Measurements from ENCODE around the gene KBTBD2.
"Not testable (repeated sequence)": the region's sequence is repeated elsewhere in the genome, so short reads cannot be mapped to it uniquely, and the experiment has no call there.

The KBTBD2 gene

DNA sequence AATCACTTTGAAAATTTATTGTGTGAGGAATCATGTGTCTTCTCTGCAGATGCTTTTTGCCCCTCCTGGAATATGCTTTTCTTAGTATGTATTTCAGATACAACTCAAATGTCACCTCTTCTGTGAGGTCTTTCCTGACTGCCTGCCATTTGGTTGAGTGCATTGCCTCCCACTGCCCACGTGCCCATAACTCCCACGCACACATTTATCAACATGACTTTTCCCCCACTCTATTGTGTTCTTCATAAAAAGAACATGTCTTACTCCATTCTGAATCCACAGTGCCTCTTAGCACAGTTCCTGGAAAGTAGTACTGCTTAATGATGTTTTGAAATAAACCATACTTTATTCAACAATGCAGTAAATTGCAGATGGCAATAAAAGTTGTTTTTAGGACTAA lies 42.9 kb downstream of the KBTBD2 start:
- DNase-seq: not testable (repeated sequence)

DNA sequence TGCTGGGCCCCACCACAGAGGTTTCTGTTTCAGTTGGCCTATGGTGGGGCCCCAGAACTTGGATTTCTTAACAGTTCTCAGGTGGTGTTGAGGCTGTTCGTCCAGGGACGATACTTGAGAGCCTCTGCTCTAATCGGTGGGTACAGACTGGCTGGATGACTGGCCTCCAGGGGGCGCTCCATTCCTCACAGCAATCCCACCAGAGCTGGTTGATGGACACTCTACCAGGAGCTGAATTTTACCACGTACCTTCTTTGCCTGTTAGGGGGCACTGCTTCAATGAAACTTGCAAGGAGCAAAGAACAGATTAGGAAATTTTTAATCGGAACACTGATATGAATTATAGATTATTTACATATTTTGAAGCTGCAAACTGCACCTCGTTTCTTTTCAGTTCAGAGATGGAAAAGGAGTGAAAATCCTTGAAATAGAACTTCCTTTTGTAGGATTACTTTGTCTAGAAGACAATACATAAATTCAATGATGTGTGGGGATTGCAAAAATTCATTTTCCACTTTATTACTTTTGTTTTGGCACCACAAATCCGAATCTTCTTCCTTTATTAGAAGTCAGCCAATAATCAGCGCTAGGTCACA lies 44.8 kb downstream of the KBTBD2 start:
- peak; percentile 93 for DNase-seq

DNA sequence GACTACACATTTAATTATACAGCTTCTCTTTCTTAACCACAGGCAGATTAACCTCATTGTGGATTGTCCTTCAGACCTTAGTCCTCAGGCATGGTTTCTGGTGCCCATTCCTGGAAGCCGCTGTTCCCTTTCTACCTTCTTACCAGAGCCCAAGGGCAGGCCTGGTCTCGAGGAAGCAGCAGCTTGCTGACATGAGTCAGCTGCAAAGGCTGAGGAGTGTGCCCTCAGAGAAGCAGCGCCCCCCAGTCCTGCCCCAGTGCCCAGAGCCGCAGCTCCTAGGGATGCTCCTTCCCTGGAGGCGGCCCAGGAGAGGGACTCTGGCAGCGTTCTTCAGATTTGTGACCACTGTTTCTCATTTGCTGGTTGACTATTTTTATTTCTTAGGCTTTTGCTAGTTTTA lies 46.8 kb downstream of the KBTBD2 start:
- DNase-seq: not testable (repeated sequence)

DNA sequence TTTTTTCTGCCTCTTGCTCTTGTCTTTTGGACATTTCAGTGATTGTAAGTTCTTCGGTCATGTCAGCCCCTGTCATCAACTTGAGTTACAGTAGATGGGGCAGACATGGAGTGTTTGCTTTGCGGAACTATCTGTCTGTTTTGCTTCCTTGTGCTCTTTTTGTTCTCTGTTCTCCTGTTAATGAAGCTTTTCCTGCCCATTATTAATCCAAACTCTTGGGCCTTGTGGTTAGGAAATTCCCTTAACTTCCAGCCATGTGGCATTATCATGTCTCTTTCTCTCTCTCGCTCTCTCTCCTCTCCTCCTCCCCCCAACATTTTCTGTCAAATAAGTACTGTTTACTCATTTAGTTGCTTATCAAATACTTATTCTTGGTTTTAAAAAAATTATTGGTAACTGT lies 47.8 kb downstream of the KBTBD2 start:
- DNase-seq: not testable (repeated sequence)

DNA sequence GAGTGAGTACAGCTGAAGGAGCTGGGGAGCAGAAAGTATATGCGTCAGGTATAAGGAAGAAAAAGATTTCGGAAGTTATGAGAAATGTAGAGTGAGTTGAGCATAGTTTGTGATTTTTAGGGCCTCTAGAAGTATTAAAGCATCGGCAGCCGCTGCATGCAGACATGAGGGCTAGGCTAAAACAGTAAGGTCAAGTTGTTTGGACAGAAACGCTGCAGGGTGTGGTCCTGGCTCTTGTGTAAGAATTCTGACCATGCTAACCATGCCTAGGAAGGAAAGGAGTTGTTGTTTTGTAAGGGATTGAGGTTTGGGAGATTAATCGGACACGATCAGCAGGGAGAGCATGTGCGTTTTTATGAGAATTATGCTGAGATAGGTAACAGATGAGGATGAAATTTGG lies 51.7 kb downstream of the KBTBD2 start:
- not testable (repeated sequence) for DNase-seq

DNA sequence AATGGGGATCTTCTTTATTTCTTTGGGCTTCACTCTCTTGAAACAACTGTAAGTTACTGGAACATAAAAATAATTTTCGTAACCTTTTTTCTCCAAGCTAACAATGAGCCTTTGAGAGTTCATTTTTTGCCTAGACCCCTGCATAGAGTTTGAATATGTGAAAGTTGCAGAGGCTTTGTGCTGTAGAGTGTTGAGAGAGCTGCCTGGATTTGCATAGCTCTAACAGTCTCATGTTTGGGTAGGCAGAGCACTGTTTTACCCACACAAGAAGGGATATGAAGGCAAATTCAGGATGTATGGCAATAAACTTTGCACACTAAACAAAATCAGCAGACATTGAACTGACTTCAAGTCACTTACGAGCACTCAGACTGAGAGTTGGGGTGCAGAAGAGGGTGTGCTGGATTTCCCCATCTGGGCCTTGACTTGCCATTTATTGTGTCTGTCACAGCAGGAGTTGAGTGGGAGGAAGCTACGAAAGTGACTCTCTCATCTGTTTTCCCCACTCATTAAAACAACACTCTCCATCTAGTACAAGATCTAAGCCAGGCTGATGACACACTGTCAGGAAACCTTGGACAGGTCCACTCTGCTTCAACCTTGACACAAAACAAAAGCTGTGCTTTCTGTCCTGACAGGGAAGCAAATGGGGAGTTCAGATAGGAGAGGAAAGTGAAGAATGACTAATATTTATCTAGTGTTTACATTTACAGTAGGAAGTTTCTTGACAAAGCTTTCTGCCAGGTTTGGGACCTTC lies 62.4 kb downstream of the KBTBD2 start:
- DNase-seq: peak; percentile 27

Measured in activated CD4-positive, alpha-beta T cell treated with anti-CD3 and anti-CD28 coated beads for 48 hours (primary cell).